T-helper 22 cell (primary cell): Measurements from ENCODE around the gene LARP4.
A peak's percentile ranks its signal among the peaks of the same experiment; 100 is the strongest.
"Not testable (repeated sequence)": the region's sequence is repeated elsewhere in the genome, so short reads cannot be mapped to it uniquely, and the experiment has no call there.

Experiments
- DNase-seq: peaks from one replicate; pipeline ENCODE4 v3.0.0-alpha.2; 2020; ENCODE audit warnings: low read depth

LARP4 gene

DNA sequence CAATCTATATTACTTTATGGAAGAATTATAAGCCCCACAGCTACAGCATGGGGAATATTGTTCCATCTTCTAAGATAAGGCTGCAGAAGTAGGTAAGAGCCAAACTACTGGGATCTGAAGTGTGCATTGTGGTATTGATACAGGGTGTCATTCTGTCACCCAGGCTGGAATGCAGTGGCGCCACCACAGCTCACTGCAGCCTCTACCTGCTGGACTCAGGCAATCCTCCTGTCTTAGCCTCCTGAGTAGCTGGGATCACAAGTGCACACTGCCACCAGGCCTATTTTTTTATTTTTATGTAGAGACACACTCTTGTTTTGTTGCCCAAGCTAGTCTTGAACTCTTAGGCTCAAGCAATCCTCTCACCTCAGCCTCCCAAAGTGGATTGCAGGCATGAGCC lies 82.8 kb downstream of the LARP4 start:
- no peak for DNase-seq

DNA sequence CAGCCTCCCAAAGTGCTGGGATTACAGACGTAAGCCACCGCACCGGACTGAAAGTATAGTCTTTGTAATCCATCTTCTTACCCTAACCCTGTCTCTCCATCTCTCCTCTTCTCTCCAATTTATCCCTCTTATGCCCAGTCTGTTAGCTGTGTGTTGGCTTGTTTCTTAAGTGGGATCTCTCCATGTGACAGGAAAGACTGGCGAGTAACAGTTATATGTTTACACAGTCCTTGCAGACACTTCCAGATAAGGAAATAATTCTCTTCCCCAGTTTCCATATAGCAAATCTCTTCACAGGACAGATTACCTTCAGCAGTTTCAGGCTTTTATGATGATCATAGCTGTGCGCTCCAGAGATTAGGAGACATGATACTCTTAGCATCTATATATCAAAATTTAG lies 88.1 kb downstream of the LARP4 start:
- no peak for DNase-seq

- DNase-seq = not testable (repeated sequence)
Observed at GRCh38 chr12:50498119-50498518, 97.4 kb downstream of the LARP4 start.

DNA sequence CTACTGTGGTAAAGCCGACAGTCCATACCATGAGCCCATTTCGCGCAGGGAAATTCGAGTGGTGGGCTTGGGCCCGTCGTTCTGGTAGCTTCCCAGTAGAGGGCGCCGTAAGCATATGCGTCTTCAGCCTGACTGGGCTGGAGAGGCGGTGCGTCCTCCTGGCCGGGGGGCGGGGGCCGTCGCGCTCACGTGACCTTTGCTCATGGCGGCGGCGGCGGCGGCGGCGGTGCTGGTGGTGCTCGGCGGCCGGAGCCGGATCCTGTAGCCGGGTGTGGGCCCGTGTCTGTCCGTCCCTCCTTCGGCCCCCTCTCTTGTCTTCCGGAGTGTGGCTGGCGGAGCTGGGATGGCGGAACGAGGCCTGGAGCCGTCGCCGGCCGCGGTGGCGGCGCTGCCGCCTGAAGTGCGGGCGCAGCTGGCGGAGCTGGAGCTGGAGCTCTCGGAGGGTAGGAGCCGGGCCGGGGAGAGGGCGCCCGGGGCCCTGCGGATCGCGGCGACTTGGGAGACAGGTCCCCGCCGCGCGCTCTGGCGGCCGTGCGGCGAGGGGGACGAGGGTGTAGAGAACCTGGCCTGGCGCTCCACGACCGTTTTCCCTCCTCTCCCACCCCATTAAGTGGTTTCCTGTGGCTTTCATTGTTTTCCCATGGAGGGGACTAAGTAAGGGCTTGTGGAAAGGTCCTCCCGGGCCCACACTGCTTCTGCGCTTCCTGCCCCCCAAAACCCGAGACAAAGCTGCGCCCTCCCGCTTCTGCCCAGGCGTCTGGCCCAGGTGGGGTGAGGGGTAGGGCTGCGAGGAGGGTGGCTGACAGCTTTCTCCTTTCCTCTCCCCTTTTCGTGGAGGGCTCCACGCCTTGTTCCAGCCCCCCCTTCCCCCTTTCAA lies 104.4 kb downstream of the LARP4 start, which contains the start of gene DIP2B:
Gene DIP2B (plus strand): TSS at position 188 of the 877 bp plus-strand sequence. CDS start 156 bp downstream, at position 344.
- peak; percentile 89 for DNase-seq

GRCh38 chr12:50505675-50506530 lies 105.2 kb downstream of the LARP4 start:
- DNase-seq = no peak

DNA sequence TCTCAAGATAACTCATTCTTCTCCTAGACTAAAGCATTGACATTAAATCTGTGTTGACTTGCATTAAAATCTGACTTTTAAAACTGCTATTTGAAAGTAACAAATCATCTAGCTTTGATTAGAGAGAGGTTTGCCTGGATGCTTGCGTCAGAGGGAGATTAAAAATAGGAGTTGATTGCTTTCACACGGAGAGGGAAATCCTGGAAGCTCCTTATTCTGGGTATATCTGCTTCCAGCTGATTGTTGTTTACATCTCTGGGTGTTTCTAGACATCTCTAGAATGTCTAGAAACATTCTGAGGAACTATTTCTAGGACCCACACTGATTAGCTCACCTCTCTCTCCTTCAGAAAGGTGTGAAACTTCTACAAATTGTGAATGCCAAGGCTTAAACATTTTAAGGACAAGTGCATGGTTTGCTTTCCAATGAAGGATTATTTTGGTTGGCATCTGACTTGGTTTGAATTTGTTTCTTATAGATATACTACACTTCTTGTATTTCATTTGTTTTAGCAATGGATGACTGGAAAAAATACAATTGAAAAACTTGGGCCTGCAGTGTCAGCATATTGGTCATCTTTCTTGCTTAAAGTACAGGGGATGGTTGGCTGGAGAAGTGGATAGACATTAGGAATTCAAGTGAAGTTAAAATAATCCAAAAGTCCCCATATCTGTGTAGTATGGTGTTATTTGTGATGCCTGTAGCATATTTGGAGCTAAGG lies 106.2 kb downstream of the LARP4 start:
- no peak for DNase-seq

DNA sequence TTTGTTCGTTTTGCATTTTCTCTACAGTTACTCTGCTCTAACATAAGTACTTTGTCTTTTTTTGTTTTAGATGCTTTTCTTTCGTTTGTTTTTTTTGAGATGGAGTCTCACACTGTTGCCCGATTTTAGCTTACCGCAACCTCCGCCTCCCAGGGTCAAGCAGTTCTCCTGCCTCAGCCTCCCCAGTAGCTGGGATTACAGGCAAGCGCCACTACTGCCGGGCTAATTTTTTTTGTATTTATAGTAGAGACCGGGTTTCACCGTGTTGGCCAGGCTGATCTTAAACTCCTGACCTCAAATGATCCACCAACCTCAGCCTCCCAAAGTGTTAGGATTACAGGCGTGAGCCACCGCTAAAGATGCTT lies 106.8 kb downstream of the LARP4 start:
- no peak for DNase-seq

DNA sequence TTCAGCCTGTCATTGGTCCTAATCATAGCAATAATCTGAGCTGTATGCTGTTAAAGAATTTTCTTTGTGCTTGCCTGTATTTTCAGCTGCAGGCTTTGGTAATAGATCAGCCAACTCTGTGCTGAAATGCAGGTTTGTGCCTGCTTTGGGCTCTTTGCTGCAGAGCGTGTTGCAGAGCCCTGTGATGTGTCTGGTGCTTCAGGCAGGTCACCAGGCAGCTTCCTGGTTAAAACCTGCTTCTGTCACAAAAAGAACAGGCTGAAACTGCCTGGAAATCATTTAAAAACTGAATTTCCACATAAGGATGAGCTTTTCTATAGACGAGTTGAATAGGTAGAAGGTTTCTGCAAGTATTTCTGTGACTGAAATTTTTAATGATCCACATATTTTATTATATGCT lies 107.2 kb downstream of the LARP4 start:
- no peak for DNase-seq

DNA sequence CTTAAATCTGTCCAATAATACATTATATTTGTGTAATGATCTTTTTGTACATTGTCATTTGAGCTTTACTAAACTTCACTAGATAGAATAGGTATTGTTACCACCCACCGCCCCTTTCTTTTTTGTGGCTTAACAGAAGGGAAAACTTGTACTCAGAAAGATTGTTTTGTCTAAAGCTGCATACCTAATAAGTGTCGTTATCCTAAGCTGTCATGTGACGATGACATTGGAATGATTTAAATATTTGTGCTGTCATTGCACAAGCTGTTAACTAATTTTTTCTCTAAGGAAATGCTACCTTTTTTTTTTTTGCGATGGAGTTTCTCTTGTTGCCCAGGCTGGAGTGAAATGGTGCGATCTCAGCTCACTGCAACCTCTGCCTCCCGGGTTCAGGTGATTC lies 107.7 kb downstream of the LARP4 start:
- no peak for DNase-seq

- no peak for DNase-seq
Observed at GRCh38 chr12:50508970-50509663, 108.4 kb downstream of the LARP4 start.

DNA sequence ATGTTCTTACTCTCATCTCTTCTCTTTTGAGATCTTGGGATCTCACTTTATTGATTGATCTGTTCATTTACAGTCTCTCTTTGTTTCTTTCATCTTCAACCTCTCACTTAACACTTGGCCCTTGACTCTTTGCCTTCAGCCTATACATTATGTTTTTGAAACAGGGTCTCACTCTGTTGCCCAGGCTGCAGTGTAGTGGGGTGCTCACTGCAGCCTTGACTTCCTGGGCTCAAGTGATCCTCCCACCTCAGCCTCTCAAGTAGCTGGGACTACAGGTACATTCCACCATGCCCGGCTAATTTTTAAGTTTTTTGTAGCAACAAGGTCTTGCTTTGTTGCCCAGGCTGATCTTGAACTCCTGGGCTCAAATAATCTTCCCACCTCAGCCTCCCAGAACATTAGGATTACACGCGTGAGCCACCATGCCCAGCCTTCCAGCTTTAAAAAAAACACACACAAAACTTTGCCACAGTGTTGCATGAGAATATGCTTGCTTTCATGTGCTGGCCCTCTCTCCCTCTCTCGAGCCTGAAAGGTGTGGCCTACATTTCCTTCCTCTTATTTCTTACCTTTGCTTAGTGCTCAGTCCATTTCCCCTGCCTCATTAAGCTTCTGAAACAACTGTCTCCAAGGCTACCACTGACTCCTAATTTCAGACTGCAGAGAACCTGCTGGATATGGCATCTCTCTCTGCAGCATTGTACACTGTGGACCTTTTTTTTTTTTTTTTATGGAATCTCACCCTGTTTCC lies 114.0 kb downstream of the LARP4 start:
- no peak for DNase-seq

DNA sequence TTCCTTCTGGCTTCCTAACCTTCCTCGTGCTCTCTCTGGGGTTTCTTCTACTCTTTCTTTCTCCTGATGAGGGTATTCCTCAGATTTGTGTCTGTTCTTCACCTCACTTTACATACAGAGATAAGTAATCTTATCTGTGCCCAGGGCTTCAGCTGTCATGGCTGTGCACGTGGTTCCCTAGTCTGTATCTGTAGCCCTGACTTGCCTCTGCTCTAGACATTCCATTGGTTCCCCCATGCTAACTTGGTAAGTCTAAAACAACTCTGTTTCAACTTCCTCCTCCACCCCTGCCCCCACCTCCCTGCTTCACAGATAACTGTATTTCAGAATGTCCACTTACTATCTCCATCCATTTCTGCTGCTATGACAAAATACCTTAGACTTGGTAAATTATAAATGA lies 114.9 kb downstream of the LARP4 start:
- no peak for DNase-seq

DNA sequence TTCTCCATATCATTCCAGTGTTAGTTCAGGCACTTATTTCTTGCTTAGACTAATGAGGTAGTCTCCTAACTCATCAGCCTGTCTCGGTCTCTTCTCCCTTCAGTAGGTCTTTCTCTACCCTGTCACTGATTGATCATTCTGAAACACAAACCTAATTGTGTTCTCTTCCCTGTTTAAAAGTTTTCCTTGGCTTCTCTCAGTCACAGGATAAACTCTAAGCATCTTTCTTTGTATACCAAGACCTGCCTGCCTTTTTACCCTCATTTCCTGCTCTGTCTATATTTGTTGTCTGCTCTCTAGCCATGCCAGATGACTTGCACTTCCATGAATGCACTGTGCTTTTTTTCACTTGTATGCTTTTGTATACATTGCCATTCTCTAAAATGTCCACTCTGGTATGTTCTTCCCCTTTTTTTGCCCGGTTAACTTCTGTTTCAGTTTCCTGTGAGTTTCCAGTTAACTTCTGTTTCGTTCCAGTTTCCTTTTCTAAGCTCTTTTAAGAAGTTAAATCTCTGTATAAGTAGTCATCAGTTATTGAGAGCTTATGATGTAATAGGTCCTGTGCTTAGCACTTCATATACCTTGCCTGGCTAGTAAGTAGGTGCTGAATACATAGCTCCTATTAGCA lies 116.8 kb downstream of the LARP4 start:
- no peak for DNase-seq

DNA sequence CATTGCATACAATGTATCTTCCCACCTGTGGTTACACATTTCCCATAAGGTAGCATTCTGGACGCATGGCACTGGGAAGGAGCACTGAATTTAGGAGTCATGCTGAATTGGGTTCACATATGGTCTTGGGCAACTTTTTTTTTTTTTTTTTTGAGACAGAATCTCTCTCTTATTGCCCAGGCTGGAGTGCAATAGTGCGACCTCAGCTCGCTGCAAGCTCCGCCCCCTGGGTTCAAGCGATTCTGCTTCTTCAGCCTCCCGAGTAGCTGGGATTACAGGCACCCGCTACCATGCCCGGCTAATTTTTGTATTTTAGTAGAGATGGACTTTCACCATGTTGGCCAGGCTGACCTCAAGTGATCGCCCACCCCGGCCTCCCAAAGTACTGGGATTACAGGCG lies 117.4 kb downstream of the LARP4 start:
- no peak for DNase-seq

DNA sequence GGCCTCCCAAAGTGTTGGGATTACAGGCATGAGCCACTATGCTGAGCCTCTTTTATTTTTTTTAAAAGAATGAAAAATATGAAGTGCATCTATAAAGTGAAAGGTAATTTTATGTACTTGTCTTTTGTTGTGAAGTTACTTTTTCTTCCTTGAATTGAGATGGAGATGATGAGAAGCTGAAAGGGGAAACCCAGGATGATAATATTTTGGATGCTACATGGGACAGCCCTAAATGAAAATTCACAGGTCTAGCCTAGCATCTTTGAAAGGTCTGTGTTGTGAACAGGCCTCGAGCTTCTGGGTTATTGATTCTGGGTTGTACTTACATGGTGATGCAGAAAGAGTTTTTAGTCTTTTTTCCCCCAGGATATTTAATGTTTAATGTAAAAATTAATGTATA lies 118.7 kb downstream of the LARP4 start:
- DNase-seq = no peak

DNA sequence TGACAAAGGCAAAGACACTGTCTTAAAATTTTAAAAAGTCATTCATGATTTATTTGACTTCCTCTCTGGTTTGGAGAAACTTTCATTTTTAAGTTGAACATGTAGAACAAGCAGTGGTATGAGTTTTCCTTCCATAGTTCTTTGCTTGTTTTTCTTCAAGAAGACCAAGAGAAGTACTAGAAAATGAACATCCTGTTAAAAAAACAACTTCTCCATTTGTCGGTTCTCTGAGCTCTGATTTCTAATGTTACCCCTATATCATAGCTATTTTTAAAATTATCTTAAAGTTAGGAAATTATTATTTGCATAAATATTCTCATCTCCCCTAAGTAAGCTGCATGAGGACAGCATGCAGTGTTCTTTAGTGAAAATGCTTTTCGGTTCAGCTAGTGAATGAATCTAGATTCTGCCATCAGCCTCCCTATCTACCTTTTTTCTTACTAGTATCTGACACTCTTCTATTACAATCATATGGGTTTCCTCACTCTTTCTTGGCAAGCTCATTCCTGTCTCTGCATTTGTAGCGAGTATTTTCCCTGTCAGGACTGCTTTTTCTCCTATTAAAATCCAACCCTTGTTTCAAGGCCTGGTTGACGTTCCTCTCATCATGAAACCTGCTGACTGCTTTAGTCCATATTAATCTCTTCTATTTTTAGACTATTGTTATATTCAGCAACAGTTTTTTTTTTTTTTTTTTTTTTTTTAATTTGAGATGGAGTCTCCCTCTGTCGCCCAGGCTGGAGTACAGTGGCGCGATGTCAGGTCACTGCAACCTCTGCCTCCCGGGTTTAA lies 119.9 kb downstream of the LARP4 start:
- DNase-seq = no peak

DNA sequence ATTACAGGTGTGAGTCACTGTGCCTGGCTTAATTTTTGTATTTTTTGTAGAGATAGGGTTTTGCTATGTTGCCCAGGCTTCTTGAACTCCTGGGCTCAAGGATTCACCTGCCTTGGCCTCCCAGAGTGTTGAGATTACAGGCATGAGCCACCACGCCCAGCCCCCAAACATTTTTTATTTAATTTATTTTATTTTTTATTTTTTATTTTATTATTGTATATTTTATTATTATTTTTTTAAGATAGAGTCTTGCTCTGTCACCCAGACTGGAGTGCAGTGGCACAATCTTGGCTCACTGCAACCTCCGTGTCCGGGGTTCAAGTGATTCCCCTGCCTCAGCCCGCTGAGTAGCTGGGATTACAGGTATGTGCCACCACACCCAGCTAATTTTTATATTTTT lies 121.1 kb downstream of the LARP4 start:
- not testable (repeated sequence) for DNase-seq

- DNase-seq = no peak
Observed at GRCh38 chr12:50523772-50524171, 123.1 kb downstream of the LARP4 start.

DNA sequence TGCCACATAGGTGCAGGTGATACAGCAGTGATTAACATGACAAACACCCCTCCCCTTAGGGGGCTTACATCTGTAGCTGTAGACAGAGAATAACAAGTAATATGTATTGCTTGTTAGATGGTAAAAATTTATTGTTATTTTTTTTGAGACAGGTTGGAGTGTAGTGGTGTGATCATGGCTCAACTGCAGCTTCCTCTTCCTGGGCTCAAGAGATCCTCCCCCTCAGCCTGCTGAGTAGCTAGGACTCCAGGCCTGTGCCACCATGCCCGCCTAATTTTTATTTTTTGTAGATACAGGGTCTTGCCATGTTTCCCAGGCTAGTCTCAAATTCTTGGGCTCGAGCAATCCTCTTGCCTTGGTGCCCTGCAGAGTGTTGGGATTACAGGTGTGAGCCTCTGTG lies 123.9 kb downstream of the LARP4 start:
- DNase-seq = no peak

GRCh38 chr12:50525422-50525821 lies 124.7 kb downstream of the LARP4 start:
- no peak for DNase-seq
